ENCODE results near the gene FAM185A. TPM values are rescaled to one million over a fixed set of nuclear protein-coding genes. Genes with fewer than 3 reads are reported as not detected.
A peak's percentile ranks its signal among the peaks of the same experiment; 100 is the strongest.
"Not testable (repeated sequence)": the region's sequence is repeated elsewhere in the genome, so short reads cannot be mapped to it uniquely, and the experiment has no call there.

Gene FAM185A
- total RNA-seq, 1 experiment from 2014 or later: 8.3 TPM

- DNase-seq (ENCODE audit: low read depth): not testable (repeated sequence)
These were observed 29.9 kb downstream of the FAM185A start for GRCh38 chr7:102778663-102779062.

GRCh38 chr7:102780926-102781325, 32.1 kb downstream of the FAM185A start:
- DNase-seq (ENCODE audit: low read depth): not testable (repeated sequence)

- not testable (repeated sequence) for DNase-seq (ENCODE audit: low read depth)
These were observed 40.0 kb downstream of the FAM185A start for GRCh38 chr7:102788770-102789169.

GRCh38 chr7:102790364-102791100, 41.7 kb downstream of the FAM185A start:
- not testable (repeated sequence) for DNase-seq (ENCODE audit: low read depth)

- not testable (repeated sequence) for DNase-seq (ENCODE audit: low read depth)
These were observed 42.6 kb downstream of the FAM185A start for GRCh38 chr7:102791367-102791766.

- not testable (repeated sequence) for DNase-seq (ENCODE audit: low read depth)
These were observed 43.0 kb downstream of the FAM185A start for GRCh38 chr7:102791831-102792230.

GRCh38 chr7:102794567-102794966, 45.8 kb downstream of the FAM185A start:
- peak; percentile 12 for DNase-seq (ENCODE audit: low read depth)

- DNase-seq (ENCODE audit: low read depth): peak; percentile 88
These were observed 47.3 kb downstream of the FAM185A start for GRCh38 chr7:102795987-102796595.

- no peak for DNase-seq (ENCODE audit: low read depth)
These were observed 57.8 kb downstream of the FAM185A start for GRCh38 chr7:102806613-102807012.

- DNase-seq (ENCODE audit: low read depth): no peak
These were observed 62.1 kb downstream of the FAM185A start for GRCh38 chr7:102810916-102811315.

GRCh38 chr7:102811942-102812678, 63.3 kb downstream of the FAM185A start:
- no peak for DNase-seq (ENCODE audit: low read depth)

- no peak for DNase-seq (ENCODE audit: low read depth)
These were observed 64.6 kb downstream of the FAM185A start for GRCh38 chr7:102813191-102814024.

- DNase-seq (ENCODE audit: low read depth): peak; percentile 74
These were observed 65.2 kb downstream of the FAM185A start for GRCh38 chr7:102814025-102814471.

- DNase-seq (ENCODE audit: low read depth): no peak
These were observed 69.1 kb downstream of the FAM185A start for GRCh38 chr7:102817616-102818573.

- DNase-seq (ENCODE audit: low read depth): no peak
These were observed 70.4 kb downstream of the FAM185A start for GRCh38 chr7:102819151-102819550.

- no peak for DNase-seq (ENCODE audit: low read depth)
These were observed 73.4 kb downstream of the FAM185A start for GRCh38 chr7:102821994-102822747.

GRCh38 chr7:102823390-102824119, 74.8 kb downstream of the FAM185A start:
- no peak for DNase-seq (ENCODE audit: low read depth)

GRCh38 chr7:102828286-102828685, 79.5 kb downstream of the FAM185A start:
- DNase-seq (ENCODE audit: low read depth): no peak

GRCh38 chr7:102829075-102829474, 80.3 kb downstream of the FAM185A start:
- no peak for DNase-seq (ENCODE audit: low read depth)

All from M059J (cell line).